Measurements from ENCODE around the gene GRIA4. TPM values are rescaled to one million over a fixed set of nuclear protein-coding genes. Genes with fewer than 3 reads are reported as not detected.
A peak's percentile ranks its signal among the peaks of the same experiment; 100 is the strongest.

GRIA4 gene
- total and polyA plus RNA-seq, 5 experiments from 2014 or later, result not detected

GRCh38 chr11:105705786-105706530 is 96.1 kb downstream of the GRIA4 start:
- Mint-ChIP-seq H3K4me3 (no peak overlapping the region), H3K27ac (no peak overlapping the region)
- POLR2A ChIA-PET, result no interaction called here

GRCh38 chr11:105713106-105713505 is 103.2 kb downstream of the GRIA4 start:
- ATAC-seq (no peak), DNase-seq (no peak)
- Mint-ChIP-seq H3K27me3 (peaks cover 0 to 1% (median 0%) of the 10 kb centered on the region in 5 donors), H3K4me1 (no peaks in the 10 kb centered on the region), H3K9me3 (no peaks in the 10 kb centered on the region), H3K36me3 (no peaks in the 10 kb centered on the region), H3K27ac (no peak overlapping the region), H3K4me3 (no peak overlapping the region)
- POLR2A ChIA-PET, result no interaction called here

More at GRCh38 chr11:105705786-105706530, 96.1 kb downstream of the GRIA4 start:
- Mint-ChIP-seq H3K36me3 (no peaks in the 10 kb centered on the region), H3K27me3 (peaks cover 0 to 5% (median 1%) of the 10 kb centered on the region in 5 donors), H3K4me1 (no peaks in the 10 kb centered on the region), H3K9me3 (peaks cover 0 to 4% (median 0%) of the 10 kb centered on the region in 9 donors)
- DNase-seq, result no peak
- ATAC-seq, result peak in 1 of 2 donors; percentile 22

- Mint-ChIP-seq H3K9me3 (no peaks in the 10 kb centered on the region), H3K36me3 (no peaks in the 10 kb centered on the region), H3K4me1 (no peaks in the 10 kb centered on the region), H3K27ac (no peak overlapping the region), H3K4me3 (no peak overlapping the region), H3K27me3 (peaks cover 0 to 1% (median 0%) of the 10 kb centered on the region in 5 donors)
- no peak for ATAC-seq
- POLR2A ChIA-PET, result no interaction called here
- no peak for DNase-seq
Measured at GRCh38 chr11:105713696-105714095, 103.8 kb downstream of the GRIA4 start.

GRCh38 chr11:105718641-105719040 is 108.8 kb downstream of the GRIA4 start:
- Mint-ChIP-seq H3K4me1 (no peaks in the 10 kb centered on the region), H3K27me3 (no peaks in the 10 kb centered on the region), H3K4me3 (no peak overlapping the region), H3K9me3 (no peaks in the 10 kb centered on the region), H3K27ac (no peak overlapping the region), H3K36me3 (no peaks in the 10 kb centered on the region)
- DNase-seq (no peak), ATAC-seq (no peak)
- POLR2A ChIA-PET, result no interaction called here

GRCh38 chr11:105719073-105719822 is 109.4 kb downstream of the GRIA4 start:
- H3K27me3 Mint-ChIP-seq, result no peaks in the 10 kb centered on the region
- ATAC-seq (no peak), DNase-seq (no peak)
- no peaks in the 10 kb centered on the region for H3K4me1 Mint-ChIP-seq
- no peaks in the 10 kb centered on the region for H3K9me3 Mint-ChIP-seq
- H3K36me3 Mint-ChIP-seq, result no peaks in the 10 kb centered on the region
- H3K27ac Mint-ChIP-seq, result no peak overlapping the region
- H3K4me3 Mint-ChIP-seq, result no peak overlapping the region
- POLR2A ChIA-PET, result no interaction called here

- H3K4me3 Mint-ChIP-seq, result no peak overlapping the region
- DNase-seq, result no peak
- POLR2A ChIA-PET, result no interaction called here
- H3K4me1 Mint-ChIP-seq, result no peaks in the 10 kb centered on the region
- no peak for ATAC-seq
- H3K27me3 Mint-ChIP-seq, result no peaks in the 10 kb centered on the region
- H3K9me3 Mint-ChIP-seq, result no peaks in the 10 kb centered on the region
- H3K36me3 Mint-ChIP-seq, result no peaks in the 10 kb centered on the region
- H3K27ac Mint-ChIP-seq, result no peak overlapping the region
Measured at GRCh38 chr11:105720096-105720495, 110.2 kb downstream of the GRIA4 start.

GRCh38 chr11:105723269-105723668 is 113.4 kb downstream of the GRIA4 start:
- peaks cover 0 to 5% (median 0%) of the 10 kb centered on the region in 3 donors for H3K36me3 Mint-ChIP-seq
- DNase-seq, result no peak
- POLR2A ChIA-PET, result no interaction called here
- ATAC-seq, result no peak
- H3K27ac Mint-ChIP-seq, result no peak overlapping the region
- H3K4me3 Mint-ChIP-seq, result no peak overlapping the region
- peaks cover 0 to 17% (median 4%) of the 10 kb centered on the region in 9 donors for H3K9me3 Mint-ChIP-seq
- H3K4me1 Mint-ChIP-seq, result no peaks in the 10 kb centered on the region
- no peaks in the 10 kb centered on the region for H3K27me3 Mint-ChIP-seq

GRCh38 chr11:105732611-105733010 is 122.7 kb downstream of the GRIA4 start:
- no peaks in the 10 kb centered on the region for H3K27me3 Mint-ChIP-seq
- no peak overlapping the region for H3K27ac Mint-ChIP-seq
- H3K9me3 Mint-ChIP-seq, result peaks cover 0 to 26% (median 9%) of the 10 kb centered on the region in 9 donors
- no peaks in the 10 kb centered on the region for H3K36me3 Mint-ChIP-seq
- no peak overlapping the region for H3K4me3 Mint-ChIP-seq
- H3K4me1 Mint-ChIP-seq, result no peaks in the 10 kb centered on the region
- DNase-seq, result no peak
- no peak for ATAC-seq
- POLR2A ChIA-PET, result no interaction called here

GRCh38 chr11:105734426-105734825 is 124.6 kb downstream of the GRIA4 start:
- POLR2A ChIA-PET, result no interaction called here
- DNase-seq, result no peak
- H3K9me3 Mint-ChIP-seq, result peaks cover 0 to 11% (median 3%) of the 10 kb centered on the region in 9 donors
- H3K36me3 Mint-ChIP-seq, result no peaks in the 10 kb centered on the region
- no peaks in the 10 kb centered on the region for H3K27me3 Mint-ChIP-seq
- ATAC-seq, result no peak
- no peaks in the 10 kb centered on the region for H3K4me1 Mint-ChIP-seq
- no peak overlapping the region for H3K27ac Mint-ChIP-seq
- no peak overlapping the region for H3K4me3 Mint-ChIP-seq

- no peaks in the 10 kb centered on the region for H3K36me3 Mint-ChIP-seq
- H3K27me3 Mint-ChIP-seq, result no peaks in the 10 kb centered on the region
- POLR2A ChIA-PET, result no interaction called here
- DNase-seq (no peak), ATAC-seq (no peak)
- H3K4me1 Mint-ChIP-seq, result no peaks in the 10 kb centered on the region
- H3K9me3 Mint-ChIP-seq, result no peaks in the 10 kb centered on the region
- no peak overlapping the region for H3K27ac Mint-ChIP-seq
- H3K4me3 Mint-ChIP-seq, result no peak overlapping the region
Measured at GRCh38 chr11:105738251-105738650, 128.4 kb downstream of the GRIA4 start.

GRCh38 chr11:105738986-105739795 is 129.3 kb downstream of the GRIA4 start:
- Mint-ChIP-seq H3K4me1 (no peaks in the 10 kb centered on the region), H3K9me3 (peaks cover 0 to 7% (median 0%) of the 10 kb centered on the region in 9 donors), H3K4me3 (no peak overlapping the region), H3K36me3 (no peaks in the 10 kb centered on the region), H3K27ac (no peak overlapping the region), H3K27me3 (no peaks in the 10 kb centered on the region)
- POLR2A ChIA-PET, result no interaction called here
- DNase-seq (no peak), ATAC-seq (no peak)

GRCh38 chr11:105740164-105740903 is 130.5 kb downstream of the GRIA4 start:
- H3K36me3 Mint-ChIP-seq, result no peaks in the 10 kb centered on the region
- no peaks in the 10 kb centered on the region for H3K27me3 Mint-ChIP-seq
- H3K27ac Mint-ChIP-seq, result no peak overlapping the region
- POLR2A ChIA-PET, result no interaction called here
- H3K4me3 Mint-ChIP-seq, result no peak overlapping the region
- DNase-seq (no peak), ATAC-seq (no peak)
- H3K9me3 Mint-ChIP-seq, result peaks cover 0 to 7% (median 0%) of the 10 kb centered on the region in 9 donors
- no peaks in the 10 kb centered on the region for H3K4me1 Mint-ChIP-seq
